Dedifferentiated amniotic fluid mesenchymal stem cell (primary cell): Measurements from ENCODE around the gene FOXRED2.
"Not testable (repeated sequence)": the region's sequence is repeated elsewhere in the genome, so short reads cannot be mapped to it uniquely, and the experiment has no call there.

Source experiments
- DNase-seq: peaks from one replicate; pipeline ENCODE4 v3.0.0-alpha.2; 2016; ENCODE audit errors: extremely low spot score

The FOXRED2 gene

GRCh38 chr22:36450923-36451322, 55.9 kb downstream of the FOXRED2 start:
- not testable (repeated sequence) for DNase-seq

GRCh38 chr22:36449596-36450175, 57.2 kb downstream of the FOXRED2 start:
- DNase-seq: no peak

DNA sequence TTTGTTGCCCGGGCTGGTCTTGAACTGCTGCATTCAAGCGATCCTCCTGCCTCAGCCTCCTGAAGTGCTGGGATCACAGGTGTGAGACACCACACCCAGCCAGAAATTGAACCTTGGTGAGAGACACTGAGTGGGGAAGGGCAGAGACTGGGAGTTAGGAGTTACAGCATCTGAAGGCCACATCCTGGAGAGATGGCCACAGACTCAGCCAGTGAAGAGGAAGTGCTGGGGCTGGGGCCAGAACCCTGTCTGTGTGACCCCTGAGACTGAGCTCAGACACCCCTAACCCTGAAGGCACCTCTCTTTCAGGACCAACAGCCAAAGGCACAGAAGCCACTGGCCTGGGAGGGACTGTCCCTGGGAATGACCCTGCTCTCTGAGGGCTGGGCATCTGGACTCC, 59.2 kb downstream of the FOXRED2 start:
- DNase-seq: no peak

GRCh38 chr22:36445158-36445668, 61.6 kb downstream of the FOXRED2 start:
- DNase-seq: peak; percentile 40

DNA sequence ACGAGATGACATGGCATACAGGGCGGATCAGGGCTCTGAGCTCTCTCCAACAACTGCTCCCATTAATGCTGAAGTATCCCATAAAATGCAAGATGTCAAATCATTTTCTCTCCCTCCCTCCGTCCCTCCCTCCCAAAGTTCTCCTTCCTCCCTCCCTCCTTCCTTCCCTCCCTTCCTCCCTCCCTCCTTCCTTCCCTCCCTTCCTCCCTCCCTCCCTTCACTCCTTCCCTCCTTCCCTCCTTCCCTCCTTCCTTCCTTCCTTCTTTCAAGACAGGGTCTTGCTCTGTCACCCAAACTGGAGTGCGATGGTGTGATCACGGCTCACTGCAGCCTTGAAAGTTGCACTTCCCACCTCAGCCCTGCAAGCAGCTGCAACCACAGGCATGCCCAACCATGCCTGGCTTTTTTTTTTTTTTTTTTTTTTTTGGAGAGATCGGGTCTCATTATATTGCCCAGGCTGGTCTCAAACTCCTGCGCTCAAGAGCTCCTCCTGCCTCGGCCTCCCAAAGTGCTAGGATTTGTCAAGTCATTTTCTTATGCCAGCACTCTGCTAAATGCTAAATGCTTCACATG, 63.6 kb downstream of the FOXRED2 start:
- DNase-seq: no peak

DNA sequence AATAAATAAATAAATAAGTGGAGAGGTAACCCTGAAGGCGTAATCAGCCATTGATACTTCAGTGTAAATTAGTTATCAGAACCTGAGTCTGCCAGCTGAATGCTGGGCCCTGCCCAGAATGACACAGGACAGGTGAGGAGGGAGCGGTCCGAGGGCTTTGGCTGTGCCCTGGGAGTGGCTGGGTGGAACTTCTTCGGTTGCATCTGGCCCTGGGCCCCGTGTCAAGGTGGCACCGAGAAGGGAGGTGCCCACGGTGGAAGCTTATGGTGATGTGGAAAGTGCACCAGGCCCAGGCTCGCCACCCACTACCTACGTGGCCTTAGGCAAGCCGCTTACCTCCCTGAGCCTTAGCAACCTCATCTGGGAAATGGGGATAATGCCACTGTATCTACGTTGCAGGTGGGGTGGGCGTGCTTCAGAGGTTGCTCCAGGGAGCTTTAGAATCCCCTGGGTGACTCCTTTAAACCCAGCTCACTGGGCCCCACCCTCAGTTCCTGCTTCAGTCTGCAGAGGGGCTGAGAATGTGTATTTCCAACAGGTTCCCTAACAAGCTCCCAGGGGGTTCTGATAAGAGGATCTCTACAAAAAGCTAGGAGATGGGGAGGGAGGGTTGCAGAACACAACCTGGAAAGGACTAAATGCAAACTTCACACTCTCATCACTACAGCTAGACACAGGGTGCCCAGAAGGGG, 64.2 kb downstream of the FOXRED2 start:
- DNase-seq: no peak

GRCh38 chr22:36440429-36441002, 66.3 kb downstream of the FOXRED2 start:
- no peak for DNase-seq

DNA sequence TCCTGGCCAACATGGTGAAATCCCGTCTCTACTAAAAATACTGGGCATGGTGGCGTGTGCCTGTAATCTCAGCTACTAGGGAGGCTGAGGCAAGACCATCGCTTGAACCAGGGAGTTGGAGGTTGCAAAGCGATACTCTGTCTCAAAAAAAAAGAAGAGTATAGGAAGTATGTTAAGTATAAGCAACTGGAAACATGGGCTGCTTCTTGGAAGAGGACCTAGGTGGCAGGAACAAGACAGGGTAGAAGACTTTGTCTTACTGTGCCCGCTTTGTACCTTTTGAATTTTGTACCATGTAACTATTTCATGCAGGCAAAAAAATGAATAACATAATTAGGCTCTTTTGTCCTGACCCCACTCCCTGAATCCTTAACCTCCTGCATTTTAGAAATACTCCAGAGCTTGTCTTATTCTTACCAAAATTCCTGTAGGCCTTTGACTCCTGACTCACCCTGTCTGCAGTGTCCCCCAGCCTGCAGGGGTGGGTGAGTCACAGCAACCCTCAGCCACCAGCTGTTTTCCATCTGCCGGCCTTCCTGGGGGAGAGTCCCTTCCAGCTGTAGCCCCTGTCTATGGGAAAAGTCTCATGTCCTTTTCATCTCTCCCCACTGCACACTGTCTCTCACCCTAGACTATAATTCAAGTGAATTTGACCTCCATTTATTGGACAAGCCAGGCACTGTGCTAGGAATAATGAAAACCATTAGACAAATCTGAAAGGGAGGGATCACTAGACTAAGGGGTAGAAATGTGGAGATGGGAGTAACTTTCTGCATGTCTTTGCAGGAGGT, 67.2 kb downstream of the FOXRED2 start:
- peak; percentile 70 for DNase-seq
